Ascending aorta (tissue), 2 donors: Measurements from ENCODE around the gene NYAP1. TPM values are rescaled to one million over a fixed set of nuclear protein-coding genes. Genes with fewer than 3 reads are reported as not detected.

Experiments
- DNase-seq, 2 donors: peaks; one replicate each; pipeline ENCODE4 v3.0.0-alpha.2; 2019; ENCODE audit warnings: low spot score in 2 of 2
- H3K27ac ChIP-seq, 2 donors: fragments of 200-600 bp; sonication (generic); one replicate each; pipeline ENCODE4 v1.5.1; 2016 to 2017; ENCODE audit warnings: mild to moderate bottlenecking in 1 of 2
- H3K27me3 ChIP-seq: fragments of 200-600 bp; sonication (generic); one replicate; pipeline ENCODE4 v1.5.1; 2017
- H3K36me3 ChIP-seq, 2 donors: fragments of 200-600 bp; sonication (generic); one replicate each; pipeline ENCODE4 v1.5.1; 2016
- H3K4me1 ChIP-seq, 2 donors: fragments of 200-600 bp; sonication (generic); one replicate each; pipeline ENCODE4 v1.5.1; 2016 to 2017; ENCODE audit warnings: mild to moderate bottlenecking in 1 of 2
- H3K4me3 ChIP-seq, 2 donors: fragments of 200-600 bp; sonication (generic); one replicate each; pipeline ENCODE4 v1.5.1; 2016 to 2017; ENCODE audit warnings: mild to moderate bottlenecking in 1 of 2
- H3K9me3 ChIP-seq, 2 donors: fragments of 200-600 bp; sonication (generic); one replicate each; pipeline ENCODE4 v1.5.1; 2016
- intact Hi-C: fragments of 100-400 bp; cut with DNase I; formaldehyde crosslinking; loops from one replicate; pipeline ENCODE4 v1.15.1; 2023
- total RNA-seq: library from RNA; depleted of rRNA; stranded (reverse); fragments of >200 nt; gene quantifications from one replicate; pipeline ENCODE4 v1.1.0, GENCODE V29; 2016
- TF ChIP-seq, protein P1 (sequence below), 3 experiments: fragments of 200-600 bp in 2 of 3; fragments of 450-650 bp in 1 of 3; sonication (generic) in 2 of 3; IDR thresholded peaks; one replicate each; pipeline ENCODE4 v1.5.1; 2016 to 2019; ENCODE audit warnings: antibody characterized with exemption in 3 of 3, mild to moderate bottlenecking in 1 of 3, moderate library complexity in 1 of 3

Gene NYAP1
- total RNA-seq, 1 donor from 2014 or later: 0.96 TPM

DNA sequence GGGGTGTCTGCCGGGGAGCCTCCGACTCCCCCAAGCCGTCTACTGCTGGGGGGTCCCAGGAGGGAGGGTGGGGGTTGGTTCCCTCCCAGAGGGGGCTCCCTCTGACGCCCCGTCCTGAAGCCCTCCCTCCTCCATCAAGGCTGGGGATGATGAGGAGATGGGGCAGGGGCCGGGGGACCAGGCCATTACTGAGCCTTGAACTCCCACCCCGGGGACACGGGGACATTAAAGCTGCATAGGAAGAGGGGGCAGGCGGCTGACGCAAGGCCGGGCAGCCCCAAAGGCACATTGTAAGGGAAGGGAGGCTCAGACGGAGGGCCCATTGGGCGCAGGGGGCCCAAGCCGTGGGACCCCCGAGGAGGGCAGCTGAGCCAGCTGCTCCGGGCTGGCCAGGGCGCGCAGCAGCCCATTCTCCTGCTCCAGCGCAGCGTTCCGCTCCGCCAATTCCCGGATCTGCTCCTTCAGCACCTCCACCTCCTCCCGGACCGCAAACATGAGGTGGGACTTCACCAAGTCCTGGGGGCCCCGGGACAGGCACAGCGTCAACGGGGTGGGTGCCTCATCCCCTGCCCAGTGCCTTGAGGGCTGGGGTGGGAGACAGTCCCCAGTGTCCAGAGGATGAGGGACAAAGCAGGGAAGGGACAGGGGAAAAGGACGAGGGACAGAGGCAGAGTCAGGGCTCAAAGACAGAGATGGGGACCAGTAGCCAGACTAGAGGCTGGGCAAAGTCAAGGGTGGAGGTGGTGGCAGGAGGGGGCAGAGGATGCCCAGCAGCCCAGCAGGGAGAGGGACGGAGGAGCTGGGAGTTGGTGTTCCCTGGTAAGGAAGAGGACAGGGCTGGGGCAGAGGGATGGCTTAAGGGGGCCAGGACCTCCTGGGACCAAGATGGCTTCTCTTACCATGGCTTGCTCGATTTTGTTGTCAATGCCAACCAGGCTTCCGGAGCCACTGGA, 16.8 kb upstream of the NYAP1 start:
- Histone ChIP-seq H3K9me3 (no peaks in the 10 kb centered on the region), H3K4me3 (no peak overlapping the region), H3K27me3 (no peaks in the 10 kb centered on the region), H3K4me1 (peaks cover 13 to 14% of the 10 kb centered on the region in 2 donors), H3K27ac (peak overlapping the region; percentile 55 to 67), H3K36me3 (peaks cover 25 to 31% of the 10 kb centered on the region in 2 donors)
- no peak for DNase-seq
- TF ChIP-seq, protein P1, sequence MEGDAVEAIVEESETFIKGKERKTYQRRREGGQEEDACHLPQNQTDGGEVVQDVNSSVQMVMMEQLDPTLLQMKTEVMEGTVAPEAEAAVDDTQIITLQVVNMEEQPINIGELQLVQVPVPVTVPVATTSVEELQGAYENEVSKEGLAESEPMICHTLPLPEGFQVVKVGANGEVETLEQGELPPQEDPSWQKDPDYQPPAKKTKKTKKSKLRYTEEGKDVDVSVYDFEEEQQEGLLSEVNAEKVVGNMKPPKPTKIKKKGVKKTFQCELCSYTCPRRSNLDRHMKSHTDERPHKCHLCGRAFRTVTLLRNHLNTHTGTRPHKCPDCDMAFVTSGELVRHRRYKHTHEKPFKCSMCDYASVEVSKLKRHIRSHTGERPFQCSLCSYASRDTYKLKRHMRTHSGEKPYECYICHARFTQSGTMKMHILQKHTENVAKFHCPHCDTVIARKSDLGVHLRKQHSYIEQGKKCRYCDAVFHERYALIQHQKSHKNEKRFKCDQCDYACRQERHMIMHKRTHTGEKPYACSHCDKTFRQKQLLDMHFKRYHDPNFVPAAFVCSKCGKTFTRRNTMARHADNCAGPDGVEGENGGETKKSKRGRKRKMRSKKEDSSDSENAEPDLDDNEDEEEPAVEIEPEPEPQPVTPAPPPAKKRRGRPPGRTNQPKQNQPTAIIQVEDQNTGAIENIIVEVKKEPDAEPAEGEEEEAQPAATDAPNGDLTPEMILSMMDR (IDR thresholded peaks at IDR 0.05): no peak
- intact Hi-C loops: loop anchor here (5.0 kb wide), 5 partner anchors 145 to 260 kb away; partner anchors contain the start of genes GIGYF1, GNB2, MOSPD3 and POP7

DNA sequence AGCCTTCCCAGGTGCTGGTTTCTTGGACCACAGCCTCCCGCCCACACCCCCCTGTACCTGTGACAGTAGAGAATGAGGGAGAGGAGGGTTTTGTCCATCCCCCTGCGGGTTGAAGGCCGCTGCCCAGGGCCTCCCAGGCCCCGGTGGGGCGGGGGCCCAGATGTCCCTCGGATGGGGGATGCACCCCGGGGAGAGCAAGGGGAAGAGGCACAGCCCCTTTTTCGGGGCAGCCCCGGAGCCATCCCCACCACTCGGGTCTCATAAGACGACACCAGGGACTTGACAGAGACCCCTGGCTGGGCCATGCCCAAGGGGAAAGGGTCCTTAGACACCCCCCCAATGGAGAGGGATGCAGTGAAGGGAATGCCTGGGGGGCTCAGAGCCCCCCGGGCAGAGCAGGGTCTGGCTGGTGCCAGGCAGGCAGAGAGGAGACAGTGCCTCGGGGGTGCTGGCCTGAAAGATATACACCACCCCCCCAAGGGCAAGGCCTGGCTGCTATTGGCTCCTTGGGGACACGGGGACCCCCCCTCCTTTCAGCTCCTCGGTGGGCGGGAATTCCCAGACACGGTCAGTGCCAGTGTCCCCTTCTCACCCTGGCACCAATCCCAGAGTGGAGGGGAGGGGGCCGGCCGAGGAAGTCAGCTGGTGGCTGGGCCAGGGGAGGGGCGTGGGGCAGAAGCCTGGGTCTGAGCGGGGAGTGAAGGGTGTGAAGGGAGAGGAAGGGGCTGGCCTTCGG, 15.9 kb upstream of the NYAP1 start:
- intact Hi-C loops: loop anchor here (2.0 to 5.0 kb wide), 6 partner anchors 91 to 259 kb away; partner anchors contain the start of genes GIGYF1, GNB2, MOSPD3 and POP7
- Histone ChIP-seq H3K36me3 (peaks cover 25 to 31% of the 10 kb centered on the region in 2 donors), H3K4me1 (peaks cover 13 to 18% of the 10 kb centered on the region in 2 donors), H3K27ac (peak overlapping the region; percentile 8 to 55), H3K27me3 (no peaks in the 10 kb centered on the region), H3K9me3 (no peaks in the 10 kb centered on the region), H3K4me3 (no peak overlapping the region)
- TF ChIP-seq, protein P1 (IDR thresholded peaks at IDR 0.05): no peak
- no peak for DNase-seq

- Histone ChIP-seq H3K27me3 (no peaks in the 10 kb centered on the region), H3K4me1 (peaks cover 17 to 26% of the 10 kb centered on the region in 2 donors), H3K4me3 (no peak overlapping the region), H3K36me3 (peaks cover 27 to 36% of the 10 kb centered on the region in 2 donors), H3K9me3 (no peaks in the 10 kb centered on the region), H3K27ac (no peak overlapping the region)
- peak in 1 of 2 donors; percentile 90 for DNase-seq
- intact Hi-C loops: loop anchor here (1.0 to 5.0 kb wide), 7 partner anchors 14 to 258 kb away; partner anchors contain the start of genes GIGYF1, GNB2, MOSPD3 and NYAP1
- TF ChIP-seq, protein P1 (IDR thresholded peaks at IDR 0.05): peak; percentile 87 to 97 (median 95)
Measured at GRCh38 chr7:100469227-100470044, 14.3 kb upstream of the NYAP1 start.

GRCh38 chr7:100471021-100471420, 12.7 kb upstream of the NYAP1 start:
- no peak overlapping the region for H3K27ac ChIP-seq
- no peak overlapping the region for H3K4me3 ChIP-seq
- H3K9me3 ChIP-seq: no peaks in the 10 kb centered on the region
- TF ChIP-seq, protein P1 (IDR thresholded peaks at IDR 0.05): no peak
- H3K27me3 ChIP-seq: no peaks in the 10 kb centered on the region
- peaks cover 15 to 24% of the 10 kb centered on the region in 2 donors for H3K4me1 ChIP-seq
- intact Hi-C loops: no loop called here
- H3K36me3 ChIP-seq: peaks cover 31 to 38% of the 10 kb centered on the region in 2 donors
- no peak for DNase-seq
